NCI-H2029 (cell line): ENCODE results near the gene PROM1.

Experiments used
- DNase-seq: peaks from one replicate; lab custom pipeline; 2025; lab: John Stamatoyannopoulos, UW

Gene PROM1

GRCh38 chr4:16026160-16026761 lies 57.6 kb downstream of the PROM1 start:
- peak; percentile 34 for DNase-seq

- no peak for DNase-seq
These were observed 58.6 kb downstream of the PROM1 start for GRCh38 chr4:16025268-16025667.

- DNase-seq, result no peak
These were observed 59.9 kb downstream of the PROM1 start for GRCh38 chr4:16023776-16024408.

GRCh38 chr4:16021804-16022560 lies 61.8 kb downstream of the PROM1 start:
- DNase-seq, result no peak

- no peak for DNase-seq
These were observed 64.2 kb downstream of the PROM1 start for GRCh38 chr4:16019649-16020048.

- no peak for DNase-seq
These were observed 65.0 kb downstream of the PROM1 start for GRCh38 chr4:16018841-16019240.

GRCh38 chr4:16018061-16018676 lies 65.7 kb downstream of the PROM1 start:
- DNase-seq, result no peak

- DNase-seq, result no peak
These were observed 67.3 kb downstream of the PROM1 start for GRCh38 chr4:16016536-16016935.

- no peak for DNase-seq
These were observed 72.7 kb downstream of the PROM1 start for GRCh38 chr4:16011173-16011572.

GRCh38 chr4:16009153-16009552 lies 74.7 kb downstream of the PROM1 start:
- DNase-seq, result no peak

GRCh38 chr4:16007471-16008095 lies 76.2 kb downstream of the PROM1 start:
- DNase-seq, result no peak

- DNase-seq, result no peak
These were observed 76.9 kb downstream of the PROM1 start for GRCh38 chr4:16006771-16007446.

- no peak for DNase-seq
These were observed 78.1 kb downstream of the PROM1 start for GRCh38 chr4:16005676-16006075.

GRCh38 chr4:16001484-16001858 lies 82.4 kb downstream of the PROM1 start:
- DNase-seq, result peak; percentile 11

GRCh38 chr4:16000708-16001483 lies 82.9 kb downstream of the PROM1 start:
- DNase-seq, result no peak

GRCh38 chr4:15996773-15997172 lies 87.0 kb downstream of the PROM1 start:
- DNase-seq, result no peak

GRCh38 chr4:15995826-15996225 lies 88.0 kb downstream of the PROM1 start:
- DNase-seq, result no peak

GRCh38 chr4:15992167-15992485 lies 91.7 kb downstream of the PROM1 start:
- DNase-seq, result no peak

GRCh38 chr4:15990570-15991285 lies 93.1 kb downstream of the PROM1 start:
- no peak for DNase-seq

GRCh38 chr4:15989424-15989823 lies 94.4 kb downstream of the PROM1 start:
- no peak for DNase-seq

- no peak for DNase-seq
These were observed 95.6 kb downstream of the PROM1 start for GRCh38 chr4:15988222-15988621.
